KMS-11 (cell line): ENCODE measurements around the gene HSF2.

Experiments
- H2AFZ ChIP-seq: fragments of 200-600 bp; sonication (generic); 2 replicates; pipeline ENCODE4 v1.6.1; 2016; ENCODE audit warnings: antibody characterized with exemption, mixed run types, low read depth
- H3K27ac ChIP-seq: fragments of 200-600 bp; sonication (generic); 2 replicates; pipeline ENCODE4 v1.6.1; 2016; ENCODE audit warnings: mild to moderate bottlenecking, mixed run types
- H3K27me3 ChIP-seq: fragments of 200-600 bp; sonication (generic); 2 replicates; pipeline ENCODE4 v1.6.1; 2017; ENCODE audit warnings: mild to moderate bottlenecking, low read depth, mixed run types, moderate library complexity; ENCODE audit not compliant: insufficient read depth
- H3K36me3 ChIP-seq: fragments of 200-600 bp; sonication (generic); 2 replicates; pipeline ENCODE4 v1.6.1; 2017; ENCODE audit warnings: mild to moderate bottlenecking, mixed run types; ENCODE audit not compliant: insufficient read depth
- H3K4me1 ChIP-seq: fragments of 200-600 bp; sonication (generic); 2 replicates; pipeline ENCODE4 v1.6.1; 2016; ENCODE audit warnings: mild to moderate bottlenecking, low read depth, mixed run types; ENCODE audit not compliant: poor library complexity, severe bottlenecking
- H3K4me2 ChIP-seq: fragments of 200-600 bp; sonication (generic); 2 replicates; pipeline ENCODE4 v1.7.0; 2016; ENCODE audit warnings: mild to moderate bottlenecking, mixed run types
- H3K4me3 ChIP-seq: fragments of 200-600 bp; sonication (generic); IDR thresholded peaks from 2 replicates; pipeline ENCODE4 v1.6.1; 2017; ENCODE audit warnings: low read depth, low read length, mixed read lengths; ENCODE audit not compliant: insufficient read depth
- H3K79me2 ChIP-seq: fragments of 200-600 bp; sonication (generic); 2 replicates; pipeline ENCODE4 v1.6.1; 2016; ENCODE audit warnings: low read depth, mixed run types; ENCODE audit not compliant: insufficient read depth
- H3K9ac ChIP-seq: fragments of 200-600 bp; sonication (generic); 2 replicates; pipeline ENCODE4 v1.6.1; 2016; ENCODE audit warnings: mild to moderate bottlenecking, mixed run types
- H4K20me1 ChIP-seq: fragments of 200-600 bp; sonication (generic); 2 replicates; pipeline ENCODE4 v1.6.1; 2016; ENCODE audit warnings: mild to moderate bottlenecking, mixed run types; ENCODE audit not compliant: insufficient read depth
- CTCF ChIP-seq: fragments of 200-600 bp; sonication (generic); conservative IDR thresholded peaks from 2 replicates; pipeline ENCODE4 v1.6.1; 2017; ENCODE audit warnings: low read depth, mild to moderate bottlenecking, antibody characterized with exemption, low read length, moderate library complexity, mixed read lengths

The HSF2 gene

GRCh38 chr6:122385857-122386612, 13.4 kb upstream of the HSF2 start:
- H3K79me2 ChIP-seq, result no peaks in the 10 kb centered on the region
- no peak overlapping the region for H2AFZ ChIP-seq
- no peak overlapping the region for H3K4me2 ChIP-seq
- TF ChIP-seq CTCF, result no peak
- no peak overlapping the region for H3K9ac ChIP-seq
- H3K4me3 ChIP-seq, result no peak overlapping the region
- H4K20me1 ChIP-seq, result no peaks in the 10 kb centered on the region
- no peaks in the 10 kb centered on the region for H3K27me3 ChIP-seq
- no peaks in the 10 kb centered on the region for H3K36me3 ChIP-seq
- no peaks in the 10 kb centered on the region for H3K4me1 ChIP-seq
- no peak overlapping the region for H3K27ac ChIP-seq

- no peak for TF ChIP-seq CTCF
- no peaks in the 10 kb centered on the region for H3K27me3 ChIP-seq
- H3K27ac ChIP-seq, result no peak overlapping the region
- no peak overlapping the region for H3K4me3 ChIP-seq
- no peaks in the 10 kb centered on the region for H3K36me3 ChIP-seq
- no peaks in the 10 kb centered on the region for H3K79me2 ChIP-seq
- no peaks in the 10 kb centered on the region for H4K20me1 ChIP-seq
- H3K9ac ChIP-seq, result no peak overlapping the region
- H2AFZ ChIP-seq, result no peak overlapping the region
- no peaks in the 10 kb centered on the region for H3K4me1 ChIP-seq
- H3K4me2 ChIP-seq, result no peak overlapping the region
These were observed 10.5 kb upstream of the HSF2 start for GRCh38 chr6:122388945-122389344.

DNA sequence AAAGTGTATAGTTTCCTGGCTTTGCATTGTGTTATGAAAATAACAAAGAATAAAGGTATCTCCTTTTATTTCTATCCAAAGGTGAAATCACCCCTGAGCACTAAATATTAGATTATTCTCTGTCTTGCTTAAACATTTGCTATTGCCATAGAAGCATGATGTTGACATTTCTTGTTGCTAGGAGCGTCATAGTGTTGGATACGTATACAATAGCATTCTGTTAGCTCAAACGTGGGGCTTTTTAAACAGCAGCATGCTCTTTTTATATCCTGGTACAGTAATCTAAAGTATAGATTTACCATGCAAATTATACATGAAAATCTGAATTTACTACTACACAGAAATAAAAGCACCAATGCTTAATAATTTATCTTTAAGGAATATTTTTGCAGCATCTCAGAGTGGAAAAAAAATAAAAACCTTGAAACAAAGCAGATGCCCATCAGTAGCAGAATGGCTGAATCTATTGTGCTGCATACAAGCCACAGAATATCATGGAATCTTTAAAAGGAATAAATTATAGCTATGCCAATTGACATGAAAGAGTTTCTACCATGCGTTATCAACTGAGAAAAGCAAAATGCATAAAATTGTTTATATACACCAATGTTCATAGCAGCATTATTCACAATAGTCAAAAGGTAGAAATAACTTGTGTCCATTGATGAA, 9.6 kb upstream of the HSF2 start:
- no peaks in the 10 kb centered on the region for H3K27me3 ChIP-seq
- no peak overlapping the region for H2AFZ ChIP-seq
- H3K79me2 ChIP-seq, result no peaks in the 10 kb centered on the region
- no peak overlapping the region for H3K4me2 ChIP-seq
- no peak overlapping the region for H3K9ac ChIP-seq
- TF ChIP-seq CTCF, result no peak
- no peak overlapping the region for H3K4me3 ChIP-seq
- no peak overlapping the region for H3K27ac ChIP-seq
- H4K20me1 ChIP-seq, result no peaks in the 10 kb centered on the region
- no peaks in the 10 kb centered on the region for H3K36me3 ChIP-seq
- H3K4me1 ChIP-seq, result no peaks in the 10 kb centered on the region

GRCh38 chr6:122392564-122393350, 6.7 kb upstream of the HSF2 start:
- Histone ChIP-seq H3K79me2 (no peaks in the 10 kb centered on the region), H3K4me1 (no peaks in the 10 kb centered on the region), H3K4me2 (no peak overlapping the region), H2AFZ (no peak overlapping the region), H4K20me1 (no peaks in the 10 kb centered on the region), H3K27me3 (no peaks in the 10 kb centered on the region), H3K27ac (no peak overlapping the region), H3K4me3 (no peak overlapping the region), H3K9ac (no peak overlapping the region), H3K36me3 (no peaks in the 10 kb centered on the region)
- TF ChIP-seq CTCF, result no peak
